ENCODE measurements around the gene KCTD20. TPM values are rescaled to one million over a fixed set of nuclear protein-coding genes. Genes with fewer than 3 reads are reported as not detected.

Gene KCTD20
- total RNA-seq, 4 donors from 2014 or later, result 48.6 to 64.9 (median 51.8) TPM

DNA sequence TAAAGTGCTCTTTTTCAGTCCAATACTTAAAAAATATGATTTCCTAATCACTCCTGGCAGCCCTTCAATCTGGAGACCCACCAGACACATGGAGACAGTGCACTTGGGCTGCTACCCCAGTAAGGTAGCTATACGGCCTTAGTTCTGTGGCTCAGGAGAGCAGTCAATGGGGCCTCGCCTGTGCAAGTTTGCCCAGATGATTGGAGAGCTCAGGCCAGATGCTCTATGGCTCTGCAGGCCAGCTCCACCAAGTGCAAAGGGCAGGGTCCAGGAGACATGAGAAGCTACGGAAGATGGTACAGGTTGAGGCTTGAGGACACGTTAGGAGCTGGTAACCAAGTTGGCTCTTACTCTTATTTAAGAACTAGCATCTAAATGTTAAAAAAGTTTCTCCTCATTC, 73.8 kb downstream of the KCTD20 start:
- Histone ChIP-seq H3K27ac (peak overlapping the region; percentile 5 to 74 (median 34)), H3K27me3 (no peaks in the 10 kb centered on the region), H3K36me3 (peaks cover 0 to 73% (median 0%) of the 10 kb centered on the region in 3 donors), H3K4me3 (no peak overlapping the region), H3K9me3 (no peaks in the 10 kb centered on the region), H3K4me1 (peaks cover 2 to 20% (median 10%) of the 10 kb centered on the region in 4 donors)
- TF ChIP-seq POLR2A (IDR thresholded peaks at IDR 0.05) (no peak), EP300 (IDR thresholded peaks at IDR 0.05) (no peak), CTCF (IDR thresholded peaks at IDR 0.05) (no peak)
- no peak for DNase-seq (ENCODE audit: low spot score in 2 of 2)
- 63 to 85% methylated on average over 4 of the region's 4 CpGs for WGBS, 2 donors

GRCh38 chr6:36516988-36517387, 74.2 kb downstream of the KCTD20 start:
- Histone ChIP-seq H3K36me3 (peaks cover 0 to 73% (median 0%) of the 10 kb centered on the region in 3 donors), H3K27ac (peak overlapping the region in 3 of 4 donors; percentile 23 to 74 (median 39))

DNA sequence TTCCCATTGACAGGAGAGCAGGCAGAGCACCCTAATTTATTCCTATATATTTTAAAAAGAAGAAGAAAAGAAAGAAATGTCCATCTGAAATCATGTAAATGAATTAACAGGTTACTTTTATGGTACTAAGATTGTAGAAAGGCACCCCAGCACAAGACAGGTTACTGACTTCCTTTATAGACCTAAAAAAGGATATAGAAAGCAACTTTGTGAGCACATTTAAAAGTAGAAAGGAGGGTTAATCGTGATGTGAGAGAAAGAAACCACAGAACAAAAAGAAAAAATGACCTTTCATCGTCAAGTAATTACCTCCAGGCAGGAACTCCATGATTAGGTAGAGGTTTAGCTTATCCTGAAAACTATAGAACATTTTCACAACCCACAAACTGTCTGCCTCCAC, 74.6 kb downstream of the KCTD20 start:
- no peak overlapping the region for H3K4me3 ChIP-seq
- H3K27ac ChIP-seq, result peak overlapping the region in 2 of 4 donors; percentile 23 to 74
- H3K27me3 ChIP-seq, result no peaks in the 10 kb centered on the region
- DNase-seq (ENCODE audit: low spot score in 2 of 2), result no peak
- H3K9me3 ChIP-seq, result no peaks in the 10 kb centered on the region
- WGBS, 2 donors, result 66 to 78% methylated on average over 2 of the region's 2 CpGs
- H3K36me3 ChIP-seq, result peaks cover 0 to 73% (median 0%) of the 10 kb centered on the region in 3 donors
- H3K4me1 ChIP-seq, result peaks cover 2 to 20% (median 10%) of the 10 kb centered on the region in 4 donors
- TF ChIP-seq POLR2A (IDR thresholded peaks at IDR 0.05), result no peak
- no peak for TF ChIP-seq CTCF (IDR thresholded peaks at IDR 0.05)
- no peak for TF ChIP-seq EP300 (IDR thresholded peaks at IDR 0.05)

More at GRCh38 chr6:36516988-36517387, 74.2 kb downstream of the KCTD20 start:
- H3K27me3 ChIP-seq, result no peaks in the 10 kb centered on the region
- H3K4me1 ChIP-seq, result peaks cover 2 to 20% (median 10%) of the 10 kb centered on the region in 4 donors
- H3K4me3 ChIP-seq, result no peak overlapping the region
- no peaks in the 10 kb centered on the region for H3K9me3 ChIP-seq
- TF ChIP-seq CTCF (IDR thresholded peaks at IDR 0.05) (no peak), EP300 (IDR thresholded peaks at IDR 0.05) (peak in 1 of 2 donors; percentile 42), POLR2A (IDR thresholded peaks at IDR 0.05) (no peak)
- no peak for DNase-seq (ENCODE audit: low spot score in 2 of 2)

DNA sequence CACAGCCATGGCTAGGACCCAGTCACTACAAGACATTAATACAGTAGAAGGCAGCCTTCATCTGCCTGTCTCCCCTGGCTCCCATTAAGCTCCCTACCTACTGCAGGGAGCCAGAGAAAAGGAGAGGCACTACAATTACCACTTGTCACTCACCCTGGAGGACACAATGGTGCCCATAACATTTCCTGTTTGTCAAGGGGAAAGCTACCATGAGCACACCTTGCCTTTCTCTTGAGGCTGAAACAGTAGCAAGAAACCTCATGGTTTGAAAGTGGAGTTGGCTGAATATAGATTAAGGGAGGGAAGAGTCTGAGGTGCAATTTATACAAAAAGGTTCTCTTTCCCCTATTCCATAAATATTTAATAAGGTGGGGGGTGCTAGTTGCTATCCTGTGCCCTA, 76.6 kb downstream of the KCTD20 start:
- TF ChIP-seq CTCF (IDR thresholded peaks at IDR 0.05) (no peak), POLR2A (IDR thresholded peaks at IDR 0.05) (no peak), EP300 (IDR thresholded peaks at IDR 0.05) (no peak)
- no peaks in the 10 kb centered on the region for H3K27me3 ChIP-seq
- H3K4me1 ChIP-seq, result peaks cover 2 to 20% (median 10%) of the 10 kb centered on the region in 4 donors
- no peak overlapping the region for H3K27ac ChIP-seq
- no peak for DNase-seq (ENCODE audit: low spot score in 2 of 2)
- H3K4me3 ChIP-seq, result no peak overlapping the region
- H3K36me3 ChIP-seq, result peaks cover 0 to 71% (median 0%) of the 10 kb centered on the region in 3 donors
- no peaks in the 10 kb centered on the region for H3K9me3 ChIP-seq

- Histone ChIP-seq H3K9me3 (no peaks in the 10 kb centered on the region), H3K4me3 (no peak overlapping the region), H3K27me3 (no peaks in the 10 kb centered on the region), H3K36me3 (peaks cover 0 to 70% (median 13%) of the 10 kb centered on the region in 3 donors), H3K27ac (no peak overlapping the region), H3K4me1 (peaks cover 0 to 16% (median 3%) of the 10 kb centered on the region in 4 donors)
- DNase-seq (ENCODE audit: low spot score in 2 of 2), result no peak
- TF ChIP-seq EP300 (IDR thresholded peaks at IDR 0.05) (no peak), CTCF (IDR thresholded peaks at IDR 0.05) (no peak), POLR2A (IDR thresholded peaks at IDR 0.05) (no peak)
- WGBS, 2 donors, result 95 to 98% methylated on average over 8 of the region's 8 CpGs
Measured at GRCh38 chr6:36523451-36523850, 80.7 kb downstream of the KCTD20 start.

Measured in tibial nerve (tissue), 4 donors.